GM10266 (cell line): Measurements from ENCODE around the gene FAM168A.
A peak's percentile ranks its signal among the peaks of the same experiment; 100 is the strongest.

Source experiments
- DNase-seq: peaks from one replicate; pipeline ENCODE4 v3.0.0; 2012; ENCODE audit errors: extremely low spot score
- TF ChIP-seq, protein P1 (sequence below): IDR thresholded peaks from 2 replicates; pipeline ENCODE4 v1.5.1; 2012; ENCODE audit warnings: mild to moderate bottlenecking, low read depth; ENCODE audit not compliant: control insufficient read depth, insufficient read depth; ENCODE audit errors: missing control alignments

The FAM168A gene

DNA sequence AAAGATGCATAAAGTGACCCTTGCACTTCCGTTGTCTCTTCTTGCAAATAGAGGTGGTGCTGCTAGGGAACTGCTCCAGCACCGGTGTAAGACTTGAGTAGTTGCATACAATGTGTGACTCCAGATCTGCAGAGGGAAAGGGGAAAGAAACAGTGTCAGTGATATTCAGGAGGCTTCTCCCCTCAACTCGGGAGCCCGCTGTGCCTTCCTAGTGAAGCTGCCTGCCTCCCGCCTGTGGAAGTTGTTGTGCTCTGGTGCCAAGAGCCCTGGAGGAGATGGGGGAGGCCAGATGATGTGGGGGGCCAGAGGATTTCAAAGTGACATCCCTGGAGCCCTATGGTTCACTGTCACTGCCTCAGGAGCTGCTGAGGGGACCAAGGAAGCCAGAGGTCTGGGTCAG is 191.3 kb downstream of the FAM168A start:
- TF ChIP-seq, protein P1, sequence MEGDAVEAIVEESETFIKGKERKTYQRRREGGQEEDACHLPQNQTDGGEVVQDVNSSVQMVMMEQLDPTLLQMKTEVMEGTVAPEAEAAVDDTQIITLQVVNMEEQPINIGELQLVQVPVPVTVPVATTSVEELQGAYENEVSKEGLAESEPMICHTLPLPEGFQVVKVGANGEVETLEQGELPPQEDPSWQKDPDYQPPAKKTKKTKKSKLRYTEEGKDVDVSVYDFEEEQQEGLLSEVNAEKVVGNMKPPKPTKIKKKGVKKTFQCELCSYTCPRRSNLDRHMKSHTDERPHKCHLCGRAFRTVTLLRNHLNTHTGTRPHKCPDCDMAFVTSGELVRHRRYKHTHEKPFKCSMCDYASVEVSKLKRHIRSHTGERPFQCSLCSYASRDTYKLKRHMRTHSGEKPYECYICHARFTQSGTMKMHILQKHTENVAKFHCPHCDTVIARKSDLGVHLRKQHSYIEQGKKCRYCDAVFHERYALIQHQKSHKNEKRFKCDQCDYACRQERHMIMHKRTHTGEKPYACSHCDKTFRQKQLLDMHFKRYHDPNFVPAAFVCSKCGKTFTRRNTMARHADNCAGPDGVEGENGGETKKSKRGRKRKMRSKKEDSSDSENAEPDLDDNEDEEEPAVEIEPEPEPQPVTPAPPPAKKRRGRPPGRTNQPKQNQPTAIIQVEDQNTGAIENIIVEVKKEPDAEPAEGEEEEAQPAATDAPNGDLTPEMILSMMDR, result no peak
- no peak for DNase-seq

DNA sequence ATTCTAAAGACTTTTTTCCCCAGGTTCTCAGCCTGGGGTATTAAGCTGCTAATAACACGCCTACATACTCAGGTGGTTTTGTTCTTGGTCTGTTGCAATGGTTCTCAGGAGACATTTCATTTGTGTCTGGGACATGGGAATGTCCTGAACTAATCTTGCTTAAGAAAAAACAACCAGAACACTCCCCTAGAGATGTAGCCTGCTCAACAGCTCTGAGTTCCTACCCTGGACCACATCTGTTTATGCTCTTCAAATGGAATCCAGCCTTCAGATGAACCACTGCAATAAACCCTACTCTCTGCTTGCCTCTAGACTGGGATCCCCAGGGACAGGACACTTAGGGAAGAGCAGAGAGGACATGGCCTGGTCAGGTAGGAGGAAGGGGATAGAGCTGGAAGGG is 191.8 kb downstream of the FAM168A start:
- DNase-seq, result no peak
- TF ChIP-seq, protein P1, result no peak

DNA sequence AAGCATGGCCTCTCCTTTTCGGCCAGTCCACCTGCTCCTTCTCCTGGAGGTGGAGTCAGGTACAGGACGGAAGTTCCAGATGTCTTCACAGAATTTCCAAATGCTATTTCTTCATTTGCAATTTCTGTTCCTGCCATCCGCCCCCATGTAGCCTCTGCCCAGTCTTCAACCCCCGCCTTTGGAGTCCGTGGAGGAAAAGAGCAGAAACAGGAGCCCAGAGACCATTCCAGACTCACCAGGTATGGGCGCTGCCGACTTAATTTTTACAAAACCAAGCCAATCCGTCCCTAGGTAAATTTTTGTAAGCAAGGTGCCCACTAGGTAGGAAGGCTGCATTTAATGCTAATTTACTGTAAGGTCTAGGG is 192.8 kb downstream of the FAM168A start:
- DNase-seq, result no peak
- TF ChIP-seq, protein P1, result no peak

DNA sequence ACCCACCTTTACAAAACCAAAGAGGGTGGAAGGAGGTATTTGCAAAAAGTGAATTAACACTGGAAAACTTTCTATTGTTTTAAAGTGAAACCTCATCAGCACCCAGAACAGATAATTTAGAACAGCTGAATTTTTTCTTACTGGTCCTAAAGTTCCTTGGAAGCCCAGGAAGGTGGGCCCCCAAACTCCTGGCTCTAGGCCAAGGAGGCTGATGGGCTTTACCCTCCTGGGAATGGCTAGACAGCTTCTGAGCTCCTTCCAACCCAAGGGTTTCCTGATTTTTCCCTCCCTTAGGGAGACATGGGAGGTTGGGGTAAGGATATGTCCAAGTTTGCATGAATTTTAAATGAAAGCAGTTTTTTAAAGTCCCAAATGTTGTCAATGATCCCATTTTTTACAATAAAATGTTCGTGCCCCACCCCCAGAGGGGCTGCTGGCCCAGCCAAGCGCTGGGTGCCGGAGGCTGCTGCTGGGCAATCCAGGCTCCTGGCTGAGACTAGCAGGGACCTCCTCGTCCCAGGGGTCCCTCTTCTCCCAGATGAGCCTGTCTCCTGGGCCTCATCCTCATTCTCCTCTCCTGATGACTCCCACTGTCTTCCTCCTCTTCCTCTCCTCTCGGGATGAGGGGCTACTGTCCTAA is 193.3 kb downstream of the FAM168A start:
- no peak for DNase-seq
- TF ChIP-seq, protein P1, result no peak

DNA sequence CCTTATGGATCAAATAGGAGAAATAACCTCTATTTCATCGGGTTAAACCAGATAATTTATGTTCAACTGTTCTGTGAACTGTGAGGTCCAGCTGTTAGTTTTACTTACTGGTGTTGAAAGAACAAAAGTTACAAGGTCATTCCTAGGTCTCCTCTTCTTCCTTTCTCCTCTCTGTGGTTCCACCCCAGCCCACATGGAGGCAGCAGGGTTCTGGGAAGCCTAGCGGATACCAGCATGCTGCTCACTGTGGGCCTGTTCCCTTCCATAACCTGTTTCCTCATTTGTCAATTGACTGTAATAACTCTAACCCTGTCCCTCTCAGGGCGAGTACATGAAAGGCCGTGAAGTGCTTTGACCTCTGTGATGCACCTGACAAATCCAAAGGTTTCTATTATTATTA is 193.9 kb downstream of the FAM168A start:
- TF ChIP-seq, protein P1, result no peak
- DNase-seq, result no peak

DNA sequence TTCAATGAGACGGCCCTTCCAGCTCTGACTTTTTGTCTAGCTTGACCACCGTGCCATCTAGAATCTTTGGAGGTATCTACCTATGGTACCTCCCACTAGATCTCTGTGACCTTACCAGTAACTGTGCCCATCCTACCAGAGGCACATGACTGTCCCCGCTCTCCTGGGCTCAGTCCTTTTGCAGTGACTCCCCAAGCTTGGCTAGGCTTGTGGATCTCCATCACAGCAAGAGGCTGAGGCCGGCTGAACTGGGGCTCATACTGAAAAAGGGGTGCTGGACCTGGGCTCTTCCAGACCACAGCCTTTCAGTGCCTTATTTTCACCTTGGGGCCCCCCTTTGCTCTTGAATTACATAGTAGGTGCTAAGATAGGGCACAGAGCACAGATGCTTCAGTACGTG is 194.4 kb downstream of the FAM168A start:
- no peak for DNase-seq
- TF ChIP-seq, protein P1, result no peak

DNA sequence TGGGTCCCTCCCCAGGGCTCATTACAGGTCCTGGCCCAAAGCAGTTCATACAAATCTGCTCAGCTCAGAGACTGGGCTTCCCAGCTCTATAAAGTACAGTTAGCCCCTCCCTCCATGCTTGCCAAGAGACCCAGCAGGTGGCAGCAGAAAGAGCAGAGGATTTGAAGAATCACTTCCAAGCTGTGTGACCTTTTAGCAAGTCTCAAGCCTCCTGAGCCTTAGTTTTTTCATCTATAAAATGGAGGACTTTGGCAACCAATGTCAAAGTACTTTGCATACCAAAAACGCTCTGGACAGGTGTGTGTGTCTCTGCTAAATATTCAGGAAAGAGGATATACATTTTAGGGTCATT is 195.1 kb downstream of the FAM168A start:
- DNase-seq, result peak; percentile 49
- TF ChIP-seq, protein P1, result peak; percentile 35
